A549 (cell line): ENCODE measurements around the gene RABIF.

Experiments used
- BHLHE40 ChIP-seq: IDR thresholded peaks from 2 replicates; pipeline ENCODE4 v1.6.1; 2012; ENCODE audit warnings: low read depth, low read length, inconsistent platforms
- EP300 ChIP-seq, 2 experiments: fragments of >200 bp; sonication (Bioruptor Twin); formaldehyde crosslinking; IDR thresholded peaks; 2 replicates in 1 of 2; 3 replicates in 1 of 2; pipeline ENCODE4 v1.6.1; 2016 to 2017
- ESRRA ChIP-seq: fragments of 150-350 bp; IDR thresholded peaks from 2 replicates; pipeline ENCODE4 v1.6.1; 2014; ENCODE audit warnings: mild to moderate bottlenecking, low read length, borderline replicate concordance
- MYC ChIP-seq: IDR thresholded peaks from 2 replicates; pipeline ENCODE4 v1.6.1; 2012; ENCODE audit warnings: mild to moderate bottlenecking, inconsistent platforms, low read length, improper control_type of control experiment, borderline replicate concordance
- PHF8 ChIP-seq: fragments of 200-600 bp; sonication (generic); IDR thresholded peaks from 2 replicates; pipeline ENCODE4 v1.6.1; 2016; ENCODE audit warnings: low read depth, mild to moderate bottlenecking, antibody characterized with exemption, moderate library complexity, borderline replicate concordance
- POLR2A ChIP-seq: IDR thresholded peaks from 2 replicates; pipeline ENCODE4 v1.6.1; 2012; ENCODE audit warnings: mild to moderate bottlenecking, low read length
- RAD21 ChIP-seq, 2 experiments: fragments of >200 bp in 1 of 2; sonication (Bioruptor Twin) in 1 of 2; formaldehyde crosslinking in 1 of 2; IDR thresholded peaks in 1 of 2; conservative IDR thresholded peaks in 1 of 2; 2 replicates in 1 of 2; 3 replicates in 1 of 2; pipeline ENCODE4 v1.6.1; 2012 to 2018; ENCODE audit warnings: inconsistent platforms in 1 of 2
- RNF2 ChIP-seq: fragments of 200-600 bp; sonication (generic); IDR thresholded peaks from 2 replicates; pipeline ENCODE4 v1.6.1; 2016; ENCODE audit warnings: low read depth, mild to moderate bottlenecking, antibody characterized with exemption, moderate library complexity, borderline replicate concordance
- SMC3 ChIP-seq: fragments of >200 bp; sonication (Bioruptor Twin); formaldehyde crosslinking; IDR thresholded peaks from 3 replicates; pipeline ENCODE4 v1.6.1; 2018; ENCODE audit warnings: inconsistent platforms
- TFCP2L1 ChIP-seq: fragments of 250-450 bp; sonication (Bioruptor Pico); IDR thresholded peaks from 2 replicates; pipeline ENCODE4 v1.5.0; 2021; ENCODE audit warnings: mild to moderate bottlenecking
- ZSCAN20 ChIP-seq: fragments of 250-450 bp; sonication (Bioruptor Pico); IDR thresholded peaks from 2 replicates; pipeline ENCODE4 v1.8.0; 2022; ENCODE audit warnings: mild to moderate bottlenecking, moderate library complexity
- TF ChIP-seq, protein P1 (sequence below): fragments of >200 bp; sonication (Bioruptor Twin); formaldehyde crosslinking; IDR thresholded peaks from 3 replicates; pipeline ENCODE4 v1.5.1; 2016
- TF ChIP-seq, protein P2 (sequence below): IDR thresholded peaks from 2 replicates; pipeline ENCODE4 v1.6.1; 2012

DNA sequence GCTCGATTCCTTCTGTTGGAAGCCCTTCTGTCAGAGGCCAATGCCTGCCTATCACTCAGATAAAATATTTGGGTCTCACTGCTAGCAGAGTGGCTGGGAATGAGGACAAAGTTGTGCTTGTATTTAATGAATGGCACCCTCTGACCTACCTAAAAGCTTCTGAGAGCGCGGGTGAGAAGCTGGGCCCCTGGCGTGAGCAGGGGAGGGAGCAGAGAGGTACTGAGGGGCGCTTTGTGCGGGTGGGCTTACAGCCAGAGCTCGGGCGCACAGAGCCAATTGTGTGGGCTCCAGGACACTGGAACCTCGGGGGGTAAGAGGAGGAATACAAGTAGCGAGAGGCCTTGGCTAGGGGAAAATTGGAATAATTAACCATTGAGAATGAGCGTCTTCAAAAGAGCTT lies 45.9 kb downstream of the RABIF start:
- no peak for TF ChIP-seq PHF8
- TF ChIP-seq, protein P1, sequence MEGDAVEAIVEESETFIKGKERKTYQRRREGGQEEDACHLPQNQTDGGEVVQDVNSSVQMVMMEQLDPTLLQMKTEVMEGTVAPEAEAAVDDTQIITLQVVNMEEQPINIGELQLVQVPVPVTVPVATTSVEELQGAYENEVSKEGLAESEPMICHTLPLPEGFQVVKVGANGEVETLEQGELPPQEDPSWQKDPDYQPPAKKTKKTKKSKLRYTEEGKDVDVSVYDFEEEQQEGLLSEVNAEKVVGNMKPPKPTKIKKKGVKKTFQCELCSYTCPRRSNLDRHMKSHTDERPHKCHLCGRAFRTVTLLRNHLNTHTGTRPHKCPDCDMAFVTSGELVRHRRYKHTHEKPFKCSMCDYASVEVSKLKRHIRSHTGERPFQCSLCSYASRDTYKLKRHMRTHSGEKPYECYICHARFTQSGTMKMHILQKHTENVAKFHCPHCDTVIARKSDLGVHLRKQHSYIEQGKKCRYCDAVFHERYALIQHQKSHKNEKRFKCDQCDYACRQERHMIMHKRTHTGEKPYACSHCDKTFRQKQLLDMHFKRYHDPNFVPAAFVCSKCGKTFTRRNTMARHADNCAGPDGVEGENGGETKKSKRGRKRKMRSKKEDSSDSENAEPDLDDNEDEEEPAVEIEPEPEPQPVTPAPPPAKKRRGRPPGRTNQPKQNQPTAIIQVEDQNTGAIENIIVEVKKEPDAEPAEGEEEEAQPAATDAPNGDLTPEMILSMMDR: no peak
- no peak for TF ChIP-seq ZSCAN20 (CRISPR knock-in tag)
- TF ChIP-seq RAD21 (conservative IDR thresholded peaks at IDR 0.05 in 1 of 2, IDR thresholded peaks at IDR 0.05 in 1 of 2): no peak
- no peak for TF ChIP-seq SMC3
- TF ChIP-seq MYC: no peak
- TF ChIP-seq BHLHE40: no peak
- TF ChIP-seq POLR2A: no peak
- no peak for TF ChIP-seq TFCP2L1 (CRISPR knock-in tag)
- no peak for TF ChIP-seq EP300 (IDR thresholded peaks at IDR 0.05)
- TF ChIP-seq RNF2: no peak
- TF ChIP-seq, protein P2, sequence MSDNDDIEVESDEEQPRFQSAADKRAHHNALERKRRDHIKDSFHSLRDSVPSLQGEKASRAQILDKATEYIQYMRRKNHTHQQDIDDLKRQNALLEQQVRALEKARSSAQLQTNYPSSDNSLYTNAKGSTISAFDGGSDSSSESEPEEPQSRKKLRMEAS: no peak
- TF ChIP-seq ESRRA: no peak
